GM19043 (cell line): ENCODE results near the gene FAM83E.

ENCODE experiments used
- ATAC-seq: cut with Tn5 transposase; IDR thresholded peaks from one replicate; pipeline ENCODE4 v1.9.1; 2021; ENCODE audit warnings: low read depth; ENCODE audit not compliant: unreplicated experiment

FAM83E gene

DNA sequence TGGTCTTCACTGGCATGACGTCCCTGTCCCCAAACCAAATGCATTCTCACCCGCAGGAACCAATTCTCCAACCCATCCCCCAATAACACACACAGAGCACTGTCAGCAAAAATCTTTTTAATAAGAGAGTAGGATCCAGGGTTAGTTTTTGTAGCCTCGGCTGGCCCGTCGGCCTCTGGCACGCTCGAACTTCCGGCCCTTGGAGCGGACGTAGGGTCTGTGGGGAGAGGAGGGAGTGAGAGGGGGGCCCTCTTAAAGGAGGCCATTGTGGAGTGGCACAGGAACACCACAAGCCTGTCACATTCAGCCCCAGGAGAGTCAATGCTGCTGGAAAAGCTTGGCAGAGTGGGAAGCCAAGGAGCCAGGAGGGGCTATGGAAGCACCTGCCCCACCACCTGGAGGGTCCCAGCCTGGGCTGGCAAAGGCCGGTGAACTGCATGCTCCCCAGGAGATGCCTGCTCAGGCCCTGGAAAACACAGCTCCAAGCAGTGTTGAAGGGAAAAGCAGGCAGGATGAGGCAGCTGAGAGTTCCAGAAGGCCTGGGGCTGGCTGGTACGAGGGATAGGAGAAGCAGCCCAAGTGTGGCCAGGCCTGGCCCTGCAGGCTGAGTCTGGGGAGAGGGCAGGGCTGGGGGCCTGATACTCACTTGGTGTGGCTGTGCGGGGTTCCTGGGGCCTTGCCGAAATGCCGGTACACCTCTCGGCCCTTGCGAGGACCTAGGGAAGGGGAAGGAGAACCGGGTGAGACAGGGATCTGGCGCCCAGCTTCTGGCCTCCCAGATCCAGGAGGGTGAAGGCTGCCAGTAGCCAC lies 560 bp upstream of the FAM83E start:
- no peak for ATAC-seq

DNA sequence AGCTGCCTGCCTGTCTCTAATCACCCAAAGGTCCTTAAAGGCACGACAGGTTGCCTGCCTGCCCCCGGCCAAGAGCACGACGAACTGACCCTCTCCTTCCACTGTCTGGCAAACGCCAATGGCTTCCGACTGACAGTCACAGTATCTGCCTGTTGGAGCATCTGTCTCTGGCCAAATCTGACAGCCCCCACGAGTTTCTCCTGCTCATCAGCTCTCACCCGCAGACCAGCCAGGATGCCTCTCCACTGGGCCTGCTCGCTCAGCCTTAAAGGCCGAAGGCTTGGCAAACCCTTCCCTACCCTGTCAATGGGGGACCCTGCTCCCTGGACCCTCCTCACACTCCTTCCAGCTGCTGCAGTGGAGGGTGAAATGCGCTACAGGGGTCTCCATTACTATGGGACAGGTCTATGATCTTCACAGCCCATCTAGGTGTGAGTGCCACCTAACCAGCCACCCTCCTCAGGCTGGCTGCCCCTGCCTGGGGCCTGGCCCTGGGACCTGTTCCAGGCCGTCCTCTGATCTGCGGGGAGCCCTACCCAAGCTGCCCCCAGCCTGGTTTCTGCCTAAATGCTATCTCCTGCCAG lies 932 bp downstream of the FAM83E start:
- ATAC-seq: no peak

DNA sequence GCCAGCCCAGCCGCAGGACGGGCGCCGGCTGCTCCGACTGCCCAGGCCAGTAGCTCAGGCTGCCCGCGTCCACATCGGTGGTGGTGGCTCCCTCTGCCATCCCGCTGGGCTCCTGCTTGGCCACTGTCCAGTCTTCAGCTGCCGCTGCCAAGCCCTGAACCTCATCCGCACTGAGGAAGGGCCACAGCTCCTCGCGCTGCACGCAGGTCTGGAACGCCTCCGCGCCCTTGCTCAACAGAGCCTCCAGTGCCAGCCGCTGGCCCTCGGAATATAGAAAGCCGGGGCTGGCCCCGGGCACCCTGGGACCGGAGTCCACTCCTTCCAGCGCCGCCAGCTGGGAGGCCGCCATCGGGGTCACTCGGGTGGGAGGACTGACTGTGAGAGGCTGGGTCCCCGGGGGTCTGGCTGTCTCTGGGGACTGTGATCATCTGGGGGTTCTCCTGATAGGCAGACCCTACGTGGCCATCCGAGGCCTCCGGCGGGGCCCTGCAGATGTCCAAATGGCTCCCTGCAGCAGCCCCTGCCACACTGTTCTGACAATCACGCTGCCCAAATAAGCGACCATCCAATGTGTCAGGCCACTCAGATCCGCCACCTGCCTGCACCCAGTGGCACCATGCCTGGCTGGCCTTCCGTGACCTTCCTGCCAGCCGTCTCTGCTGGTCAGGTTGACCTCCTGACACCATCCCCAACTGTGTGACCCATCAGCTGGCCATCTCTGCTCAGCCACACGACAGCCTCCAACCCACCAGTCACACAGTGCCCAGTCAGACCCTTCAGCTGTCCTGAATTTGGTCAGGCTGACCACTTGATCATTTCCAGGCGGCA lies 1.6 kb downstream of the FAM83E start:
- ATAC-seq: no peak

DNA sequence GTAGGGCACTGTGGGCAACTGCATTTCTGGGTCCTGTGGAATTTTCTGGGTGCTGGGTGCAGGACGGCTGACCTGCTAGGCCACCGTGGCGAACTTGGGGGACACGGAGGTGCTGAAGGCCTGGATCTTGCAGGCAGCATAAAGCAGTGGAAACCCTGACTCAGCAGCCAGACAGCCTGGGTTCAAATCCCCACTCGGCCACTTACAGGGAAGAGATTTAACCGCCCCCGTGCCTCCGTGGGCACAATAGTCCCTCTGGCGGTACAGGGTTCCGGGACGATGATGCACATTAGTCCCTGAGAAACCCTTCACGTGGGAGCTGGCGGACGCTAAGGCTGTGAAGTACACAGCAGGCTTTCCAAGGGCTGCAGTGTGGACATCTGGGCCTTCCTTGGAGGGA lies 3.0 kb downstream of the FAM83E start:
- no peak for ATAC-seq

DNA sequence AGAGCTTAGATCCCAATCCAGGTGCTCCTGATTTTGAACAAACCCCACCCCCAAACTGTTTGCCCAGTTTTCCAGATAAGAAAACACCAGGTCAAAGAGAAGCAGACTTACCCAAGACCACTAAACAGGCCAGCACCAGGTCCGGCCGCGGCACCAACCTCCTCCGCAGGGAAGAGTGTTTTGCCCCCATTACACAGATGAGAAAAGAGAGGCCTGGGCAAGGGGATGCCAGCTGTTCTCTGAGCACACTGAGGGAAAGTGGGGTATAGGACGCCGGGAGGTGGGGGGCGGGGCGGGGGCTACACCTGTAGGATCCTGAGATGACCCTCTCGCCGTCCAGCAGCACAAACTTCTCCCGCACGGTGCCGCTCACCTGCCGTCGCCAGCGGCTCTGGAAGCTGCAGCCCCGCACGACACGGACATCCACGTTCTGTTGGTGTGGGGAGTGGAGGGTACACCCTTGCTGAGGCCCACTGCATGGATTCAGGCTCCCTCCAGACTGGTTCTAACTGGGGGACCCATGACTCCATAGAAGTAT lies 5.2 kb downstream of the FAM83E start:
- ATAC-seq: no peak

DNA sequence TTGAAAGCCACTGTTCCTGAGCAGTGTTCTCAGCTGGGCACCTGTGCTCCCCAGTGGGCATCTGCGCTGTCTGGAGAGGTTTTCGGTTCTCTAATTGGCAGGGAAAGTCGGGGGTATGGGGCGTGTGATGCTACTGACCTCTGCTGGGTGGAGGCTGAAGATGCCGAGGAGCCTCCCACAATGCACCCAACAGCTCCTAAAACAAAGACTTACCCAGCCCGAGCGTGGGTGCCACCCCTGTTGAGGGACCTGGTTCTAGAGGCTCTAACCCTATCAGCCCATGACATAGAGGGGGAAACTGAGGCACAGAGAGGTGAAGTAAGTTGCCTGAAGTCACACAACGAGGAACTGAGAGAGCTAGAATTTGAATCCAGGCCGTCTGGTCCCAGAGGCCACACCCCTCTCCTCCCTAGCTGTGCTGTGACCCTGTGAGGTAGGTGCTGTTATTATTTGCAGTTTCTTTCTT lies 6.0 kb downstream of the FAM83E start:
- no peak for ATAC-seq

DNA sequence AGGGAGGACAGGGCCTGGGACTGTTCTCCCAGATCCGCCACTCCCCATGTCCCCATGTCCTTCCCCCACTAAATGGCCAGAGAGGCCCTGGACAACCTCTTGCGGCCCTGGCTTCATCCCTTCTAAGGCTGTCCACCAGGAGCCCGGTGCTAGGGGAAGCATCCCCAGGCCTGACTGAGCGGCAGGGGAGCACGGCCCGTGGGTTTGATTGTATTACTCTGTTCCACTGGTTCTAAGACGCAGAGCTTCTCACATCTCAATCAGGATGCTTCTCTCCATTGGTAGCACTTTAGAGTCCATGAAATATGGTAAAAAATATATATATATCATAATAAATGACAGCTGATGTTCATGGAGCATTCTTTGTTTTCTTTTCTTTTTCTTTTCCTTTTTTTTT lies 7.5 kb downstream of the FAM83E start:
- ATAC-seq: no peak

DNA sequence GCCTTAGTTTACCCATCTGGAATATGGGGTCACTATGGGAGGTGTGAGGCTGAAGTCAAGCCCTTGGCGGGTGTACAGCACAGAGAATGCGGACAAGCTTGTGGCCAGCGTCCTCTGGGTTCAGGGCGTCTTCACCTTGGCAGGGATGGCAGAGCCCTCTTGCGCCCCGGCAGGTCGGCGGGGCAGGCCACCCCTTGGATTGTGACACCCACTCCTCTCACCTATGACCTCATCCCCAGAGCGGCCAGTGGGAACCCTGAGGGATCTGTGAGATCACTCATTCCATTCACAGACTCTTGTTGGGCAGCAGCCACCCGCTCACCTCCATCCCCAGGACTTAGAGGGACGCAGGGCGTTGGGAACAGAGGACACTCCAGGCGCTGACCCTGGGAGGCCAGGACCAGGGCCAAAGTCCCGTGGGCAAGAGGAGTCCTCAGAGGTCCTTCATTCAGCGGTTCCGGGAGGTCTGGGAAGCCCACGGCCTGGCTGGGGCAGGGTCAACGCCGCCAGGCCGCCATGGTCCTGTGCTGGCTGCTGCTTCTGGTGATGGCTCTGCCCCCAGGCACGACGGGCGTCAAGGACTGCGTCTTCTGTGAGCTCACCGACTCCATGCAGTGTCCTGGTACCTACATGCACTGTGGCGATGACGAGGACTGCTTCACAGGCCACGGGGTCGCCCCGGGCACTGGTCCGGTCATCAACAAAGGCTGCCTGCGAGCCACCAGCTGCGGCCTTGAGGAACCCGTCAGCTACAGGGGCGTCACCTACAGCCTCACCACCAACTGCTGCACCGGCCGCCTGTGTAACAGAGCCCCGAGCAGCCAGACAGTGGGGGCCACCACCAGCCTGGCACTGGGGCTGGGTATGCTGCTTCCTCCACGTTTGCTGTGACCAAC lies 8.2 kb downstream of the FAM83E start, which contains the start of gene SPACA4:
Gene SPACA4, plus strand, starts transcription at position 280 of the 896 bp plus-strand sequence. Its CDS starts 237 bp downstream, at position 517.
- no peak for ATAC-seq

DNA sequence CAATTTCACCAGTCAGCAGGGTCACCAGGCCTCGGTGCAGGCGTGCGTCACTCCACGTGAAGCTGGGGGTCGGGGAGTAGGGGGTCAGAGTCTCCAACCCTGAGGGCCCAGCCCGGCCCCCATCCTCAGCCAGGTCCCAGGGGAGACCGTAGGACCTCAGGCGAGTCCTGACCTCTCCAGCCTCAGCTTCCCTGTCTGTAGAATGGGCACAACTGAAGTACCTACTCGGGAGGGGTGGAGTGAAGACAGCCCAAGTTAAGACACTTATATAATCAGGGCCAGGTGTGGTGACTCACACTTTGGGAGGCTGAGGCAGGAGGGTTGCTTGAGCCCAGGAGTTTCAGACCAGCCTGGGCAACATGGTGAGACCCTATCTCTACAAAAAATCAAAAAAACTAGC lies 11.0 kb downstream of the FAM83E start:
- no peak for ATAC-seq

DNA sequence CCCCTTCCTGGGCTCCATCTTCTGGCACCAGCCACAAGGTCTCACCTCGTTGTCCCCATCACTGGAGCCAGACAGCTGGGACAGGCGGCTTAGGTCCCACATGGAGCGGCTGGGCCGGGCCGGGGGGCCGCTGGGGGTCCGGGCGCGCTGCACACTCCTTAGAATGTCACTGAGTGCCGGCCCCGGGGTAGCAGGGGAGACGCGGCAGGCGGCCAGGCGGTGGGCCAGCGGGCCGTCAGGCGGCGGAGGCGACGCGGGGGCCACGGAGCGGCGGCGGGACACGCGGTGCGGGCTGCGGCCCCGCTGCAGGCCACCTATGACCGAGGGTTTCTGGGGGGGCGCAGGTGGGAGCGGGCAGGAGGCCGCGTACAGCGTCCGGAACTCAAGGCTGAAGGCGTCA lies 11.4 kb downstream of the FAM83E start:
- ATAC-seq: no peak

DNA sequence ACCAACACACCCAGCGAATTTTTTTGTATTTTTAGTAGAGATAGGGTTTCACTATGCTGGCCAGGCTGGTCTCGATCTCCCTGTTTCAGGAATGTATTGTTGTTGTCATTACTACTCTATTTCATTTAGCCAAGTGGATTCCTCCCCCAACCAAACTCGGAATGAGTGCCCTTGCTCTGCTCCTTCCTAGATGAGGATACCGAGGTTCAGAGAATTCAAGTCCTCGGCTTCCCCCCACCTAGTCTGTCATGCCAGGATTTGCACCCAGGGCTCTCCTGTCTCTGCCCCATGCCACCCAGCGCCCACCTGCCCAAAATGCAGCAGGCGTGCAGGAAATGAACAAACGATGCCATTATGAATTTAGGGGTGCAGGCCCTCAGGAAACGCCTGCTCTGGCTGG lies 11.9 kb downstream of the FAM83E start:
- ATAC-seq: no peak

DNA sequence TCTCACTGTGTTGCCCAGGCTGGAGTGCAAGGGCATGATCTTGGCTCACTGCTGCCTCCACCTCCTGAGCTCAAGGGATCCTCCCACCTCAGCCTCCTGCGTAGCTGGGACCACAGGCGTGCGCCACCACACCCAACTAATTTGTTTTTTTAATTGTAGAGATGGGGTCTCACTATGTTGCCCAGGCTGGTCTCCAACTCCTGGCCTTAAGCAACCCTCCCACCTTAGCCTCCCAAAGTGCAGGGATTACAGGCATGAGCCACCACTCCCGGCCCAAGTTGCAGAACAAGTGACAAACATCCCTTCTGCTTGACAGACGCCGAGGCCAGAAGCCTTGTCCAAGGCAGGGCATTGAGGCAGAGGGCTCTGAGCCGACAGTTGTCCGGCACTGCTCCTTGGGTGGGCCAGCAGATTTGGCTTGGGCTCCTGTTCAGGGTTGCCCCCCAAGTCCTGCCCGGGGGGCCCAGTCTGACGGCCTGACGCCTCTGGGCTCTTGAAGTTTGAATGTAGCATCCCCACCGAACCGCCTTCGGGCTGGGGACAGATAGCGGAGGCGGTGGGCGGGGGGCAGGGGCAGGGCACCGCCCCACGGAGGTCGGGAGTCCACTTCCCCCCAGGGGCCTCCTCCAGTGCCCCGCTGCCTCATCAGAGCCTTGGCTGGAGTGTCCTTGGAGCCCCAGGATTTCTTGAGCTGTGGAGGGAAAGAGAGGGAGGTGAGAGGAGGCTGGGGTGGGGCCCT lies 14.0 kb downstream of the FAM83E start:
- no peak for ATAC-seq

DNA sequence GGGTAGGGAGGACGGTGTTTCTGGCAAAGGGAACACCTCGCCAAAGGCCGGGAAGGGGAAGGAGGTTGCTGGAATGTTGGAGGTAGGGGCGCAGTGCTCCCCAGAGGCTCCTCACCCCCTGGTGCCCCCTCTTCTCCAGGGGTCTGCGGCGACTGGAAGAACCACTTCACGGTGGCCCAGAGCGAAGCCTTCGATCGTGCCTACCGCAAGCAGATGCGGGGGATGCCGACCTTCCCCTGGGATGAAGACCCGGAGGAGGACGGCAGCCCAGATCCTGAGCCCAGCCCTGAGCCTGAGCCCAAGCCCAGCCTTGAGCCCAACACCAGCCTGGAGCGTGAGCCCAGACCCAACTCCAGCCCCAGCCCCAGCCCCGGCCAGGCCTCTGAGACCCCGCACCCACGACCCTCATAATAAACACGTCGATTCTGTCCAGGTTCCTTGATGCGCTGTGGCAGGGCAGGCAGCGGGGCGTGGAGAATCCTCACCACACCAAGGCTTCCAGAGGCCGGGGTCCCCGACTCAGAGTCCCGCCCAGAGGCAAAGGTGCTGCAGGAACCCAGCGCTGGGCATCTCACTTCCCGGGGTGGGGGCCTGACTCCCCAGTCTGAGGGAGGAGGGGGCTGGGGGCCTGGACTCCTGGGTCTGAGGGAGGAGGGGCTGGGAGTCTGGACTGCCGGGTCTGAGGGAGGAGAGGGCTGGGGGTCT lies 15.7 kb downstream of the FAM83E start:
- ATAC-seq: no peak

DNA sequence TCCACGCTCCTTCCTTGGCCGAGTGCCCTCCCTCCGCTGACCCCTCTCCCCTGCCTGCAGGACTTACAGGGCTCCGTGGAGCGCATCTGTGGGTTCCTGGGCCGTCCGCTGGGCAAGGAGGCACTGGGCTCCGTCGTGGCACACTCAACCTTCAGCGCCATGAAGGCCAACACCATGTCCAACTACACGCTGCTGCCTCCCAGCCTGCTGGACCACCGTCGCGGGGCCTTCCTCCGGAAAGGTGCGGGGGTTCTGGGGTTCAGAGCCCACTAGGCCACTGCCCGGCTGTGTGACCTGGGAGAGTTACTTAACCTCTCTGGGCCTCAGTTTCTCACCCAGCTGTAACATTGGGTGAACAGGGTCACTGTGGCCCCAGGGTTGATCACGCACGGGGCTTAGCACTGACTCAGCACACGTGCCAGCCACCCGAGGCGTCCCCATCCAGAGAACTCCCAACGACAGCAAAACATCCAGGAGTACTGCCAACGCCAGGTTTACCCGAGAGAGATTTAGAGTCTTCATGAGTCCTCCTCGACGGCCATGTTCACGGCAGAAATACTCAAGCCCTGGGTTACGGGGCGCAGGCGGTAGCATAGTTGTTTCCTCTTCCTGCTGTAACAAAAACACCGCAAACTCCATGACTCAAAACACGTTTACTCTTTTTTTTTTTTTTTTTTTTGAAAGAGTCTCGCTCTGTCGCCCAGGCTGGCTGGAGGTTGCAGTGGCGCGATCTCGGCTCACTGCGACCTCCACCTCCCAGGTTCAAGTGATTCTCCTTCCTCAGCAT lies 18.0 kb downstream of the FAM83E start:
- no peak for ATAC-seq

DNA sequence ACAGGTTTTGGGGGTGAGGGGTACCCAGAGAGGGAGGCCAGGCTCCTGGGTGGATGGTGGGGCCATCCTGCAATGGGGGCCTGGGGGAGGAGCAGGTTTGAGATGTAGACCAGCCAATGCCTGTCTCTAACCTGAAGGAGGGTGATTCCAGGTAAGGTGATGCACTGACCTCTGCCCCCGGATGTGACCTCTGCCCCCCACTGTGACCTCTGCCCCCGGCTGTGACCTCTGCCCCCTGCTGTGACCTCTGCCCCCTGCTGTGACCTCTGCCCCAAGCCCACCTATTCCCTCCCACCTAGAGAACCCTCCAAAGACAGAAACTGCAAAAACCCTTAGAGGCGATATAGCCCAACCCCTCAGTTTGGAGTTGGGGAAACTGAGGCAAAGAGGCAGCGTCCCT lies 18.6 kb downstream of the FAM83E start:
- no peak for ATAC-seq

DNA sequence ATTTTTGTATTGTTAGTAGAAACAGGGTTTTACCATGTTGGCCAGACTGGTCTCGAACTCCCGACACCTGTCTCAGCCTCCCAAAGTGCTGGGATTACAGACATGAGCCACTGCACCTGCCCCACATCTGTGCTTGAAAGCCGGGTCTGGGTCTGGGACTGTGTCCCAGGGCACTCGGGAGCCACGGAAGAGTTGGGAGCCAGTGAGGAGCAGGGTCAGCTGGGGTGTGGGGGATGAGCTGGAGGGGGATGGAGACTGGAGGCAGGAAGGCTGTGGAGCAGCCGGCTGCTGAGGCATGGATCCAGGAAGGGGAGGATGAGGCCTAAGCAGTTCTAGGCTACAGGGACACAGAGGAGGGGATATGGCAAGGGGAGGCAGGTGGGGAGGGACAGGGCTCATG lies 19.0 kb downstream of the FAM83E start:
- no peak for ATAC-seq

DNA sequence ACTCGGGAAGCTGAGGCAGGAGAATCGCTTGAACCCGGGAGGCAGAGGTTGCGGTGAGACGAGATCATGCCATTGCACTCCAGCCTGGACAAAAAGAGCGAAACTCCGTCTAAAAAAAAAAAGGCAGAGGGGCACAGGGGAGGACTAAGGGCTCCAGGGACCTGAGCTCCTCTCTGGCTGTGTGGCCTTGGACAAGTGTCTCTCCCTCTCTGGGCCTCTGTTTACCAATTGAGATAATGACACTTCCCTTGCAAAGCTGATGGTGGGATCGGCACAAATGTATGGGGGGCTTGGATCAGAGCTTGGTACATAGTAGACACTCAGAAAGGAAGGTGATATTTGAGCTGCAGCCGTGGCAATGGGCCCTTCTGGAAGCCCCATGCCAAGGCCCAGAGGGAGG lies 19.7 kb downstream of the FAM83E start:
- no peak for ATAC-seq

DNA sequence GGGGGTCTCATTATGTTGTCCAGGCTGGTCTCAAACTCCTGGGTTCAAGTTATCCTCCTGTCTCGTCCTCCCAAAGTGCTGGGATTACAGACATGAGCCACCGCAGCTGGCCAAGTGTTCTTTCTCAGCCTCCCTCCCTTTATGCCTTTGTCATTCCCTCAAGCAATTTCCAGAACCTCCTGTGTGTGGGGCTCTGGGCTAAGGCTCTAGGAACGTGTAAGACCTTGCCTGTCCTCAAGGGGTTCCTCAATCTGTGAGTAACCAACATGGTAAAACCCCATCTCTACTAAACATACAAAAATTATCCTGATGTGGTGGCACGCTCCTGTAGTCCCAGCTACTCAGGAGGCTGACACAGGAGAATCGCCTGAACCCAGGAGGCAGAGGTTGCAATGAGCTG lies 23.9 kb downstream of the FAM83E start:
- ATAC-seq: no peak
